ENCODE results near the gene FAM120B. TPM values are rescaled to one million over a fixed set of nuclear protein-coding genes. Genes with fewer than 3 reads are reported as not detected.

Gene FAM120B
- total and polyA plus RNA-seq, 3 experiments from 2014 or later, result 19.1 to 29.8 (median 20.9) TPM

DNA sequence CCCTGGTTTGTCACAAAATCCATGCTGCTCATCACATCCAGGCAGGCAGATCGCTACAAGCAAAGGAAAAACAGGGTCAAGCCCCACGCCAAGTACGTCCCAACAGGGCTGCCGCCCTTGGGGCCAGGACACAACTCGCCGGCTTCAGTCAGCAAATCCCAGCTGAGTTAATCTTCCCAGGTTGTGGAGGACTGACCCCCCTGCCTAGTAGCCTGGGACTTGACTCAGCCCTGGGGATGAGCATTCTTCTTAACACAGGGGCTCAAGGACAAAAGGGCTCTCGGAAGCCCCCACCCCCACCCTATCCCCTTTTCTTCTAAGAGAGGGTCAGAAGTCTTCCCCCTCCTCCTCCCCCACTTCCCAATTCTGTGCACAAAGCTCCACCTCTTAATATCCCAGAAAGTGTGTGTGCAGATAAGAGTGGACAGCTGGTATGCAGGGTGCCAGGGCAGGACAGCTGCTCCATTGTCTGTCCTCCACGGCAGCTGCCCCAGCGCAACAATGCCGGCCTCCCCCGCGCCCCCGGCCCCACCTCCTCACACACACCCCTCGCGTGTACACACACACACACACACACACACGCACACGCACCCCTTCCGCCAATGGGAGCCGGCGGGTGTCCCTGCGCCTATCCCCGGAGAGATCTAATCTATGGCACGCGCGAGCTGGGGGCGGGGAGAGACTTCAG, 20.2 kb upstream of the FAM120B start:
- ChIA-PET CTCF (interaction anchor here (0.9 to 1.3 kb wide), 2 partner anchors 10 to 14 kb away, joined by 4 to 5 read pairs; no protein-coding TSS in a partner anchor), POLR2A (interaction anchor here (0.9 kb wide), 1 partner anchor 14 kb away, joined by 4 read pairs; no protein-coding TSS in a partner anchor)
- H3K27me3 Mint-ChIP-seq, result peaks cover 24 to 26% of the 10 kb centered on the region in 2 donors
- H3K27ac Mint-ChIP-seq, result peak overlapping the region in 2 of 8 donors; percentile 36 to 90
- Histone ChIP-seq H3K9me3 (ENCODE audit: low read length) (no peaks in the 10 kb centered on the region), H3K36me3 (ENCODE audit: insufficient read depth, low read length) (no peaks in the 10 kb centered on the region), H3K27ac (ENCODE audit: low read depth, low read length) (no peak overlapping the region), H3K4me3 (ENCODE audit: low read length) (no peak overlapping the region), H3K4me1 (ENCODE audit: insufficient read depth, low read length) (peaks cover 8% of the 10 kb centered on the region), H3K27me3 (ENCODE audit: insufficient read depth, low read length, poor library complexity, severe bottlenecking) (peaks cover 21% of the 10 kb centered on the region)
- peaks cover 0 to 12% (median 0%) of the 10 kb centered on the region in 3 donors for H3K36me3 Mint-ChIP-seq
- H3K4me1 Mint-ChIP-seq, result peaks cover 9 to 10% (median 10%) of the 10 kb centered on the region in 3 donors
- peak overlapping the region in 1 of 7 donors; percentile 56 for H3K4me3 Mint-ChIP-seq
- peaks cover 0 to 2% (median 0%) of the 10 kb centered on the region in 5 donors for H3K9me3 Mint-ChIP-seq
- peak in 1 of 5 donors; percentile 36 for DNase-seq

DNA sequence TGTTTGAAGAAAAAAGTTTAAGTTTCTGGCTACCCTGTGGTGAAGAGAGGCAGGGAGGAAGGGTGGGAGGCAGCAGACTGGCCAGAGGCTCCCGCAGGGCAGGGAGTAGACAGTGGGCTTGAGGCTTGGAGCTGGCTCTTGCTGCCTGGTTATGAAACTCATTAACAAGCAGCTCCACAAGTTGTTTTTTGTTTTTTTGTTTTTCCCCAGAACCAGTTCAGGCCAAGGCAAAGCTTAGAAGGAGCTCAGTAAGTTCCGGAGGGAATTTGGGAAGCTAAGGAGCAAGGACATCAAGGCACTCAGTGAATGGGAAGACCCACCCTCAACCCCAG, 19.7 kb upstream of the FAM120B start:
- Histone ChIP-seq H3K36me3 (ENCODE audit: insufficient read depth, low read length) (no peaks in the 10 kb centered on the region), H3K9me3 (ENCODE audit: low read length) (no peaks in the 10 kb centered on the region), H3K4me3 (ENCODE audit: low read length) (no peak overlapping the region), H3K27me3 (ENCODE audit: insufficient read depth, low read length, poor library complexity, severe bottlenecking) (peaks cover 21% of the 10 kb centered on the region), H3K4me1 (ENCODE audit: insufficient read depth, low read length) (peaks cover 11% of the 10 kb centered on the region), H3K27ac (ENCODE audit: low read depth, low read length) (no peak overlapping the region)
- H3K36me3 Mint-ChIP-seq, result peaks cover 0 to 14% (median 1%) of the 10 kb centered on the region in 3 donors
- H3K27me3 Mint-ChIP-seq, result peaks cover 27 to 28% of the 10 kb centered on the region in 2 donors
- ChIA-PET POLR2A (interaction anchor here (0.8 to 0.9 kb wide), 2 partner anchors 15 to 139 kb away, joined by 3 to 4 read pairs; no protein-coding TSS in a partner anchor), CTCF (interaction anchor here (0.9 to 1.3 kb wide), 2 partner anchors 11 to 15 kb away, joined by 4 to 5 read pairs; no protein-coding TSS in a partner anchor)
- H3K4me3 Mint-ChIP-seq, result peak overlapping the region in 1 of 7 donors; percentile 56
- no peak for DNase-seq
- H3K27ac Mint-ChIP-seq, result peak overlapping the region in 1 of 8 donors; percentile 90
- H3K4me1 Mint-ChIP-seq, result peaks cover 13 to 14% (median 13%) of the 10 kb centered on the region in 3 donors
- peaks cover 0 to 2% (median 0%) of the 10 kb centered on the region in 5 donors for H3K9me3 Mint-ChIP-seq

DNA sequence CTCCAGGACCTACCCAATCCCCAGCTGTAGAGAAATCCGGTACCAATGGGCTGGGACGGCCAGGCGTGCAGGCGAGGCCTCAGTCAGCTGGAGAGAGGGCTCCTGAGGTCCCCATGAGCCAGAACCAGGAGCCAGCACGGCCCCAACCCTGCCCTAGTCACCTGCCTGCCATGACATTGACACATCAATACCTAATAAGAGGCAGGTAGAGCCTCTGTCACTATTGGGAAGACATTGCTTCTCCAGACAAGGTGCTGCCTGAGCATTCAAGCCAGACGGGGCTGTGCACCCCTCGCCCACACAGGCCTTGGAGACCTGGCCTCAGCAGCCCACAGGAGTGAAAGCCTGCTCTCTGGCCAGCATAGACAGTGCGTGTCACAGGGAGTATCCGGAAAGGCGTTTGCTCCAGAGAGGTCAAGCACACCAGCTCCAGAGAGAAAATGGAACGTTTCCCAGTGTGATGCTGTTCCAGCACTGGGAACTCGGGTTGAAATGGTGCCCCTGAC, 19.1 kb upstream of the FAM120B start:
- no peak overlapping the region for H3K27ac ChIP-seq (ENCODE audit: low read depth, low read length)
- H3K4me3 ChIP-seq (ENCODE audit: low read length), result no peak overlapping the region
- ChIA-PET CTCF (interaction anchor here (0.9 to 1.3 kb wide), 2 partner anchors 11 to 15 kb away, joined by 4 to 5 read pairs; no protein-coding TSS in a partner anchor), POLR2A (interaction anchor here (0.8 to 0.9 kb wide), 2 partner anchors 15 to 140 kb away, joined by 3 to 4 read pairs; no protein-coding TSS in a partner anchor)
- H3K4me1 Mint-ChIP-seq, result peaks cover 18 to 19% (median 18%) of the 10 kb centered on the region in 3 donors
- peaks cover 0 to 2% (median 0%) of the 10 kb centered on the region in 5 donors for H3K9me3 Mint-ChIP-seq
- peaks cover 16% of the 10 kb centered on the region for H3K4me1 ChIP-seq (ENCODE audit: insufficient read depth, low read length)
- no peaks in the 10 kb centered on the region for H3K36me3 ChIP-seq (ENCODE audit: insufficient read depth, low read length)
- H3K27me3 Mint-ChIP-seq, result peaks cover 30 to 32% of the 10 kb centered on the region in 2 donors
- no peaks in the 10 kb centered on the region for H3K9me3 ChIP-seq (ENCODE audit: low read length)
- peaks cover 25% of the 10 kb centered on the region for H3K27me3 ChIP-seq (ENCODE audit: insufficient read depth, low read length, poor library complexity, severe bottlenecking)
- no peak overlapping the region for H3K27ac Mint-ChIP-seq
- peaks cover 0 to 14% (median 1%) of the 10 kb centered on the region in 3 donors for H3K36me3 Mint-ChIP-seq
- no peak for DNase-seq
- peak overlapping the region in 6 of 7 donors; percentile 28 to 56 (median 36) for H3K4me3 Mint-ChIP-seq

DNA sequence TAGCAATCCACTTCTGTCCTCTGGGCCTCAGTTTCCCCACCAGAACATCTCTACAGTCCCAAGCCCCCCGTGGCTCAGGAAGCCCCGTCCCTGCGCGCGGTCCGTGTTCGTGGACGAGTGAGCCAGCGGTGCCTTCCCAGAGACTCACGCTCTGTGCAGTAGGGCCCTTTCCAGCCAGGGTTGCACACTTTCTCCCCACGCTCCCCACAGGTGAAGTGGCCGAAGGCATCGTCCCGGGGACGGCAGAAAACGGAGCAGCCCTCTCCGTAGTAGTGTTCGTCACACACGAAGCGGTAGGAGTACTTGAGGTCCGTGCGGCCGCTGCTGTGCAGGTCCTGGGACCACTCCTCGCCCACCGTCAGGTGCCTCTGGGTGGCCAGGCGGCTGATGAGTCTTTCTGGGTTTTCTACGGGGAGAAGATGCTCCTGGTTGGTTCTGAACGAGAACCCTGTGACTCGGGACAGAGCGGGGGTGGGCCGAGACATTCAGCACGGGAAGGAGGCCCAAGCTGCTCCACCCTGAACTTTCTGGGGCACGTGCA, 18.4 kb upstream of the FAM120B start:
- H3K36me3 ChIP-seq (ENCODE audit: insufficient read depth, low read length), result no peaks in the 10 kb centered on the region
- Mint-ChIP-seq H3K4me1 (peaks cover 25 to 26% (median 25%) of the 10 kb centered on the region in 3 donors), H3K36me3 (peaks cover 0 to 13% (median 1%) of the 10 kb centered on the region in 3 donors), H3K27me3 (peaks cover 35 to 40% of the 10 kb centered on the region in 2 donors), H3K9me3 (peaks cover 0 to 2% (median 0%) of the 10 kb centered on the region in 5 donors), H3K27ac (peak overlapping the region in 3 of 8 donors; percentile 5 to 84 (median 37)), H3K4me3 (peak overlapping the region; percentile 80 to 86 (median 85))
- ChIA-PET CTCF (no interaction called here), POLR2A (no interaction called here)
- peaks cover 32% of the 10 kb centered on the region for H3K27me3 ChIP-seq (ENCODE audit: insufficient read depth, low read length, poor library complexity, severe bottlenecking)
- H3K4me1 ChIP-seq (ENCODE audit: insufficient read depth, low read length), result peaks cover 24% of the 10 kb centered on the region
- H3K27ac ChIP-seq (ENCODE audit: low read depth, low read length), result no peak overlapping the region
- H3K4me3 ChIP-seq (ENCODE audit: low read length), result no peak overlapping the region
- no peak for DNase-seq
- no peaks in the 10 kb centered on the region for H3K9me3 ChIP-seq (ENCODE audit: low read length)

DNA sequence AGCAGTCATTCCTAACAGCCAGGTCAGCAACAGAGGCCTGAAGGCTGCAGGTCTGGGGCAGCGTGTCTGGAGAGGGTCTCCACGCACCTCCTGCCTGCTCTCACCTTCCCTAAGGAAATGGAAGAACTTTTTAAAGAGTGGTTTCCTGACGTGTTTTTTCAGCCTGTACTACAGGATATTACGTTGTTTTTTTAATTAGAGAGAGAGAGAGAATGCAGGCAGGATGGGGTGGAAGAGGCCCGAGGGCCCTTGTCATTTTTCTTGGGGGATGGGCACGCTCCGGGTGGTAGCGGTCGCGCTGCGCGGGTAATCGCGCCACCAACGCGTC, 17.7 kb upstream of the FAM120B start:
- Histone ChIP-seq H3K4me3 (ENCODE audit: low read length) (peak overlapping the region; percentile 41), H3K27ac (ENCODE audit: low read depth, low read length) (no peak overlapping the region), H3K36me3 (ENCODE audit: insufficient read depth, low read length) (no peaks in the 10 kb centered on the region), H3K27me3 (ENCODE audit: insufficient read depth, low read length, poor library complexity, severe bottlenecking) (peaks cover 39% of the 10 kb centered on the region), H3K9me3 (ENCODE audit: low read length) (no peaks in the 10 kb centered on the region), H3K4me1 (ENCODE audit: insufficient read depth, low read length) (peaks cover 30% of the 10 kb centered on the region)
- DNase-seq, result no peak
- Mint-ChIP-seq H3K9me3 (peaks cover 0 to 2% (median 0%) of the 10 kb centered on the region in 5 donors), H3K36me3 (peaks cover 0 to 13% (median 1%) of the 10 kb centered on the region in 3 donors), H3K27me3 (peaks cover 42 to 43% of the 10 kb centered on the region in 2 donors), H3K27ac (peak overlapping the region in 7 of 8 donors; percentile 5 to 84 (median 32)), H3K4me1 (peaks cover 31 to 33% (median 32%) of the 10 kb centered on the region in 3 donors), H3K4me3 (peak overlapping the region; percentile 80 to 86 (median 85))
- CTCF ChIA-PET, result no interaction called here
- POLR2A ChIA-PET, result interaction anchor here (2.1 kb wide), 1 partner anchor 17 kb away, joined by 10 read pairs; no protein-coding TSS in a partner anchor

DNA sequence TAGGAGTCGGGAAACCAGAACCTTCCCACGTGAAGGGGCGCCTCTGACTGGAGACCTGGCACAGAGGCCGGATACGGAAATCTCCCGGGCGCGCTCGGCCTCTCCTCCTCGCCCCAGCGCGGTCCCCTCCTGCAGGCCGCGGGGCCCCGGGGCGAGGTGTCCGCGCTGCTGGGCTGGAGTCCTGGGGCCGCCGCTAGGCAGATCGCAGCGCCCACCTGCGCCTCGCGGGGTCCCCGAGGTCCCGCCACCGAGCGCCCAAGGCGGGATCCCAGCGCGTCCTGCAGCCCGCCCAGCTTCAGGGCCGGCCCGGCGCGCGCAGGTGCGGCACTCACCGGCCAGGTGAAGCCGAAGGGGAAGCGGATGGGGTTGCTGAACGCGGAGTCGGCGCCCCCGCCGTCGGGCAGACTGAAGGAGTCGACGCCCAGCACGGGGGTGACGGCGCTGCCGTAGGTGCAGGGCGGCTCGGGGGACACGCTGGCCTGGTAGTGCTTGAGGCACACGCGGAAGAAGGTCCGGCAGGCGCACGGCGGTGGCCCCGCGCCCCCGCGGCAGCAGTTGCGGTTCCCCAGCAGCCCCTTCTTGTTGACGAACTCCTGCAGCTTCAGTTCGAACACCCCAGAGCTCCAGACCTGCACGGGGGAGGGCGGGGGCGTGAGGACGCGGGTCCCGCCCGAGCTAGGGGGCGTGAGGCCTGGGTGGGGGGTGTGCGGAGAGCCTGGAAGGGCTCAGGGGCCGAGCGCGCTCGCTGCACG, 17.2 kb upstream of the FAM120B start:
- CTCF ChIA-PET, result interaction anchor here (1.2 kb wide), 1 partner anchor 339 kb away, joined by 3 read pairs; no protein-coding TSS in a partner anchor
- peaks cover 45 to 46% of the 10 kb centered on the region in 2 donors for H3K27me3 Mint-ChIP-seq

DNA sequence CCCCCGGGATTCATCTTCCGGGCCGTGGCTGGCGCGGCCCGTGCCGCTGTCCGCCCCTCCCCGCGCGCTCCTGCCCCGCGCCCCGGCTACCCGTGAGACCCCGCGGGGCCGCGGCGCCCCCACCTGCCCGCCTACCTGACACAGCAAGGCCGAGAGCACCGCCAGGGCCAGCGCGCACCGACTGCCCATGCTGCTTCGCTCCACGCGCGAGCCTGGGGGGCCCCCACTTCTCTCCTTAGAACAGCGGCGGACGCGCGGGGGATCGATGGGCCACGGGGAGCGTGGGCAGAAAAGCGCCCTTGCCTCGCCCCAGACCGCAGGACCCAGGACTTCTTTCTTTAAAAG, 16.6 kb upstream of the FAM120B start:
- POLR2A ChIA-PET, result interaction anchor here (2.1 kb wide), 1 partner anchor 18 kb away, joined by 10 read pairs; no protein-coding TSS in a partner anchor
- Mint-ChIP-seq H3K9me3 (peaks cover 0 to 2% (median 0%) of the 10 kb centered on the region in 5 donors), H3K27ac (peak overlapping the region in 2 of 8 donors; percentile 61 to 70), H3K4me3 (peak overlapping the region; percentile 89 to 96 (median 91)), H3K36me3 (peaks cover 0 to 10% (median 1%) of the 10 kb centered on the region in 3 donors), H3K4me1 (peaks cover 40 to 44% (median 41%) of the 10 kb centered on the region in 3 donors), H3K27me3 (peaks cover 51% of the 10 kb centered on the region in 2 donors)
- Histone ChIP-seq H3K27ac (ENCODE audit: low read depth, low read length) (no peak overlapping the region), H3K27me3 (ENCODE audit: insufficient read depth, low read length, poor library complexity, severe bottlenecking) (peaks cover 46% of the 10 kb centered on the region), H3K9me3 (ENCODE audit: low read length) (no peaks in the 10 kb centered on the region), H3K4me3 (ENCODE audit: low read length) (peak overlapping the region; percentile 41), H3K36me3 (ENCODE audit: insufficient read depth, low read length) (no peaks in the 10 kb centered on the region), H3K4me1 (ENCODE audit: insufficient read depth, low read length) (peaks cover 34% of the 10 kb centered on the region)
- DNase-seq, result no peak
- CTCF ChIA-PET, result interaction anchor here (1.2 kb wide), 1 partner anchor 340 kb away, joined by 3 read pairs; no protein-coding TSS in a partner anchor

More for the DNA sequence above, 17.2 kb upstream of the FAM120B start:
- peaks cover 43% of the 10 kb centered on the region for H3K27me3 ChIP-seq (ENCODE audit: insufficient read depth, low read length, poor library complexity, severe bottlenecking)
- H3K4me1 ChIP-seq (ENCODE audit: insufficient read depth, low read length), result peaks cover 33% of the 10 kb centered on the region
- peak overlapping the region; percentile 41 for H3K4me3 ChIP-seq (ENCODE audit: low read length)
- no peak overlapping the region for H3K27ac ChIP-seq (ENCODE audit: low read depth, low read length)
- no peak for DNase-seq
- Mint-ChIP-seq H3K4me3 (peak overlapping the region; percentile 80 to 86 (median 85)), H3K4me1 (peaks cover 36 to 38% (median 37%) of the 10 kb centered on the region in 3 donors), H3K36me3 (peaks cover 0 to 10% (median 1%) of the 10 kb centered on the region in 3 donors), H3K27ac (peak overlapping the region in 6 of 8 donors; percentile 5 to 84 (median 33)), H3K9me3 (peaks cover 0 to 2% (median 0%) of the 10 kb centered on the region in 5 donors)
- no peaks in the 10 kb centered on the region for H3K36me3 ChIP-seq (ENCODE audit: insufficient read depth, low read length)
- no peaks in the 10 kb centered on the region for H3K9me3 ChIP-seq (ENCODE audit: low read length)
- POLR2A ChIA-PET, result interaction anchor here (2.1 kb wide), 1 partner anchor 17 kb away, joined by 10 read pairs; no protein-coding TSS in a partner anchor
